AML-193 (cell line): Measurements from ENCODE around the gene LRBA.

Source experiments
- DNase-seq, 2 experiments: peaks; one replicate each; lab custom pipeline; 2025; lab: John Stamatoyannopoulos, UW

The LRBA gene

GRCh38 chr4:150874338-150875226 is 140.5 kb downstream of the LRBA start:
- DNase-seq = no peak

DNA sequence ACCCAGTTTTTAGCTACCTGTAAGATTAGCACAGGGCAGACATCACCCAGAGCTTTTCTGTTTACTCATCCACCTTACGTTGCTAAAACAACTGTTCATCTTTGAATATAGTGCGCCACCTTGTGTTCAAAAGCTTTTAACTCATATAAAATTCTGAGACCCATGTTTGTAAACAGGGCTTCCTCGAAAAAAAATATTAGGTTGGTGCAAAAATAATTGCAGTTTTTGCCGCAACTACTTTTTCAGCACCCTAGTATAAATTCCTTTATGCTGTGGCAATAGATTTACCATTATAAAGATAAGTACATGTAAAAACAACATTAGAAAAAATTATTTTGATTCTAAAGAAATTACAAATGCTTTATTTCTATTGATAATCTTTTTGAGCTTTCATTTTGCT is 147.9 kb downstream of the LRBA start:
- DNase-seq = peak; percentile 70 to 72

GRCh38 chr4:150863456-150863855 is 151.6 kb downstream of the LRBA start:
- no peak for DNase-seq

GRCh38 chr4:150862829-150863228 is 152.3 kb downstream of the LRBA start:
- no peak for DNase-seq

DNA sequence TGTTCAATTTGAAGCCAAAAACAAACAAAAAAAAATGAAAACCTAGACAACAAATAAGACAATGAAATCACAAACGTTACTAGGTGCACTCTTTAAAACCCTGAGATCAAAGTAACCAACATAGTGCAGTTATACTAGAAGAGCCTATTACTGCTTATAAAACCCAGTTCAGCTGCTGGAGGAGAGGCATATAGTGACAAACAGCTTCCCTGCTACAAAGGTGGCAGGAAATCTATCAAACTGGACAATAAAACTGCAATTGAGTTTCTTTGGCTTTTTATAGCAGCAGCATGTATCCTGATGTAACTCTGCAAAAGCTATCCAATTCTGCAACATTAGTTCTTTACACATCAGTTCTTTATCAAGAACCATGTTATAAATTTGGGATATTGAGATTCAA is 155.6 kb downstream of the LRBA start:
- no peak for DNase-seq

- no peak for DNase-seq
Measured at GRCh38 chr4:150855981-150856510, 159.0 kb downstream of the LRBA start.

DNA sequence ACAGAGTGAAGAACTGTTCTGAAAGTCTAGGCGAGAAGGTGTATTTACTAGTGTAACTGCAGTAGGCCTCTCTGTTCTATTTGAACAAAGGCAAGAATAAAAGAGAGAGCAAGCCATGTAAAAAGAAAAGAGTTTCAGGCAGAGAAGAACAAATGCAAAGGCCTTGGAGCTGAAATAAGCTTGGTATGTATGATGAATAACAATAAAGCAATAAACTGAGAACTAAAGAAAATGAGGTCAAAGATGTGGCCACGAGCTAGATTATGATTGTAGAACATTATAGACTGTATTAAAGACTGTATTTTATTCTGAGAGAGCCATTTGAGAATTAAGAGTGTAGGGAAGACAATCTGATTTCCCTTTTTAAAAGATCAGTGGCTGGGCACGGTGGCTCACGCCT is 160.5 kb downstream of the LRBA start:
- DNase-seq = no peak

GRCh38 chr4:150853882-150854281 is 161.2 kb downstream of the LRBA start:
- DNase-seq = no peak

DNA sequence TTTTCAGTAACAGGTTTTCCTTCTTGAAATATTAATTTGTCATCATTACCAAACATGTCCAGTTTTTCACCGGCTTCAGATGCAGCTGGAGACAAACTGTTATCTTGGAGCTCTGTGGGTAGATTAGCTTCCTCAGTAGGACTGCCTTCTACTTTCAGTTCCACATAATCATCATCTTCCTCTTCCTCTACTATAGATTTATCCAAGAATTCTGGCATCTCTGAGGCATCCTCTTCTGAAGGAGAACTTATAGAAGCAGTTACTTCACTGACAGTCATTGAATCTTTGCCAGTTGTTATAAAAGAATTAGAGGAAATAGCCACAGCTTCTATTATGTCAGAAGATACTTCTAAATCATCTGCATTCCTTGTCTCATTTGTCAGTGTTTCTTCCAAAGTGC is 162.9 kb downstream of the LRBA start:
- no peak for DNase-seq

DNA sequence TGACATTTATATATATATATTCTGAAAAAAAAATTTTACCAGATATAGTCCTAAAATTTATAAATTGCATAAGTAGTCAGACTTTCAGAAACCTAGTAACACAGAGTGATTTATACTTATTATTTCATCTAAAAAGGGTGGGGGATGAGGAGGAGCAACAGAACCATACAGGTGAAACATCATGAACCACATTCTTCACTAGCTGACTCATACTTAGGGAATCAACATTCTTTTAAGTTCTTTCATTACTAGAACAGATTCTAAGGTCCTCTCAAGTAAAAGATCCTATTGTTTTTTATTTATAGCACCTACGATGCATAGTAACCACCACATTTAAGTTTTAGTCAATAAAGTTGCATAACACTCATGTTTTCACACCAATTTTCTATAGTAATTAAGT is 166.1 kb downstream of the LRBA start:
- DNase-seq = no peak

DNA sequence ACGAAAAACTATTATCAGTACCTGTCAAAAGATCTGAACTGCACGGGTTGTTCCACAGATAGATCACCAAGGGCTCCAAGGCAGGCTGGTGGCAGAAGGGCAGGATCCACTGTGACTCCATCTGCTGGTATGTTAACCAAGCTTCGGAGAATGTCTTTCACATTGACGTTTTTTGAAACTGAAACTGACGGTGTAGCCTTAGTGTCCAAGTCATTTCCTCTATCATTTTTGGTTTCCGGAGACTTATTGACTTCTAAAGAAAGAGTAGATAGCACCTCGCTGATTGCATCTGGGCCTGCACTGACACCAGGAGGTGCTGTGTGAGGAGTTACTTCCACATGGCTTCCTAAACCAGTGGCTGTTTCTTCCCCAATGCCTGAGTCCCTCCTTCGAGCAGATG is 186.9 kb downstream of the LRBA start:
- no peak for DNase-seq

DNA sequence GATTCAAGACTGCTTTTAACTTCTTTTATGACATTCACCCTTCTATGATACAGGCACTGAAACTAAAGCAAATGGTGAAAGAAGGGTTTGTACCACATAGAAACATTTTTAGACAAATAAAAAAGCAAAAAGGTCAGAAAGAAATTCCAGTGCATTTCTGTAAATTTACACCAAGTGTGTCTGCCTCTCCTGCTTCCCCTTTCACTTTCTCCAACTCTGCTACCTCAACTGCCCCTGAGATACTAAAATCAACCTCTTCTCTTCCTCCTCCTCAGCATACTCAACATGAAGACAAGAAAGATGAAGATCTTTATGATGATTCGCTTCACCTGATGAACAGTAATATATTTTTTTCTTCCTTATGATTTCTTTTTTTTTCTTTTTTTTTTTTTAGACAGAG is 187.9 kb downstream of the LRBA start:
- no peak for DNase-seq

- no peak for DNase-seq
Measured at GRCh38 chr4:150826306-150826705, 188.8 kb downstream of the LRBA start.

DNA sequence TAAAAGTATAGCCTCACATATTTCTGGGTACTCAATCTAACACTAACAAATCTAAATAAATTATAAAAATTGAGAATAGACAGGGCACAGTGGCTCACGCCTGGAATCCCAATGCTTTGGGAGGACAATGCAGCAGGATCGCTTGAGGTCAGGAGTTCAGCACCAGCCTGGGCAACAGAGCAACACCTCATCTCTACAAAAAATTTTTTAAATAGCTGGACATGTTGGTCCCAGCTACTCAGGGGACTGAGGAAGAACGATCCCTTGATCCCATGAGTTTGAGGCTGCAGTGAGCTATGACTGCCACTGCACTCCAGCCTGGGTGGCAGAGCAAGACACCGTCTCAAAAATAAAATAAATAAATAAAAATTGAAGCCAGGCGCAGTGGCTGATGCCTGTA is 192.7 kb downstream of the LRBA start:
- no peak for DNase-seq

DNA sequence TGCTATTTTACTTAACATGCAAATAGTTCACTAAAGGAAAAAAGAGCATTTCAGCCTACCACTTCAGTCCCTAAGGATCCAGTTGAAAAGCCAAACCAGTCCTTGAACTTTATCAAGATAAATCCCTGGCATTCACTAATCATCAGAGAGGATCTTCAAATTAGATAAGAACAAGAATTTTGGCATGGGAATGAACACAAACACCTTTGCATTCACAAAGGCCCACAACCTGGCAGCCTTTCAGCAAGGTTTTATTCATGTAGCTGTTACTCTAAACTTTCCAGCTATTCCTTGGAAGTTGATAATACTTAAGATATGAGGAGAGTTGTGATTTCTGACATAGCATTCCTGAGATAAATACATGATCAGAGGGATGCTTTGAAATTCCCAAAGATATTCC is 193.4 kb downstream of the LRBA start:
- DNase-seq = no peak

DNA sequence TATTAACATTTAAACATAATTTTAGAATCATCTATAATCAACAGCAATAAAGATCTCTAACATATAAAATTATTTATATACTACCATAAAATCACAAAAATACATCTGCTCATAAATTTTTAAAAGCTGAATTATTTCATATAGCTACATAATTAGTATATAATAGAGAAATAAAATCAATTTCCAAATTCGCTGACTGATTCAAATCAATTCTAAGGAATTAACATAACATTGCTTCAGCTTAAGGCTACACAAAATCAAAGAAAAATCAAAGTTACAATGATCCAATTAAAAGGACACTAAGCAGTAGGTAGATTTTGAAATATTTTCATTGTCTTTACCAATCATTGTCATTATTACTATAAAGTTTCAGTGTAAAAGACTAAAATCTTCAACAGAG is 194.7 kb downstream of the LRBA start:
- DNase-seq = no peak

DNA sequence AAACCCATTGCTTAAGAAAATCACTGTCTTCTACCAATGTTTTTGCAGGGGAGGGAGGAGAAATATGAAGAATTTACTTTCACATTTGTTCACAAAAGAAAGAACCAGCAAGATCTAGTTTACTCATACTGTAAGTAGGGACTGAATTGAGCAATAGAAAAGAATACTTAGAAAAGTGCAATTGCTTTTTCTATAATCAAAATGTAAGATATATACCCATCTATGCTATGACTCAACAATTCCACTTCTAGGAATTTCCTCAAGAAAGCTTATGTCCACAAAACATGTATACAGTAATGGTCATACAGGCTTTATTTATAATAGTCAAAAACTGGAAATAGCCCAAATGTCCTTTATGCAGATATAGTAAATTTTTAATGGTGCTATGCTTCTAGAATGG is 196.4 kb downstream of the LRBA start:
- no peak for DNase-seq

DNA sequence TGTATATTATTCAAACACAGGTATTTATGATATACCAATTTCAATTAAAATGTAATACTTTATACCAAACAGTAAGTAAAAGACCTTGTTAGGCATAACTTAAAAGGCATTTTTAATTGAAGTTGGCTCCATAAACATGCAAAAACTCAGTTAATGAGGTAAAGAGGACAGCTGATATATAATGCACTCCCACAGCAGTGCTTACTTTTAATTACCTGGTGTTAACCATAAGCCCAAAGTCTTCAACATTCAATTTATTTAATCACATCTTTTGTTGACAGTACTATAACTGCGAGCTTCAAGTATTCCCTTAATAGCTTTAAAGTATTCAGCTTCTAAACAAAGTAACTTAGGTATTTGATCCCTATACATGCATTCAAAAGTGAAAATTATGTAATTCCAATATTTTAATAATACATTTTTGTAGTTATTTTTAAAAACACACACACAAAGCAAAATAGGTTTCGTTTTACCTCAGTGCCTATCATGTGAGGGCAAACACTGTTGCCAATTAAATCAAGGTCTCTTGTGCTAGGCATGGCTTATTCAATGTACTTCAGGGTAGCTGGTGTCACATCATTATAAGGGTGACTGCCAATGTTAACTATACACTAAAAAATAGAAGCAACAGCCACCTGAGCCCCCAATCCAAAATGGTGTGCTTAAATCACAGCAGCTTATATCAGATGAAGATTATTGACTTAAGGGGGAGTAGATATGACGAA is 197.1 kb downstream of the LRBA start:
- no peak for DNase-seq

DNA sequence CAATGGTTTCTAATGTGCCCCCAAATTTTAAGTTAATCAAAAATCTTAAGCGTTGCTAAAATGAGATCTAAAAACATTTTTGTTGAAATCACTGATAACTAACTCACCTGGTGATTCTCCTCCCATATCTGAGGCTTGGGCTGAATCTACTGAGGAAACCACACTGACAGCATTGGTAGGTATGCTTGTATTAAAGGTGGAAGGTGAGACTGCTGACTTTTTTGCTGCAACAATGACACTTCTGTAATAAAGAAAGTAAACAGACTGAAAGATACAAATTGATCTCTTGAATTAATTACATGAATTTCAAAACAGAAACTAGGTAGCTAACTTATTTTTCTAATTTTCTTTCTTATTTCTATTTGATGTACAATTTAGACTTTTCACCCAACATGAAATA is 198.1 kb downstream of the LRBA start:
- no peak for DNase-seq

DNA sequence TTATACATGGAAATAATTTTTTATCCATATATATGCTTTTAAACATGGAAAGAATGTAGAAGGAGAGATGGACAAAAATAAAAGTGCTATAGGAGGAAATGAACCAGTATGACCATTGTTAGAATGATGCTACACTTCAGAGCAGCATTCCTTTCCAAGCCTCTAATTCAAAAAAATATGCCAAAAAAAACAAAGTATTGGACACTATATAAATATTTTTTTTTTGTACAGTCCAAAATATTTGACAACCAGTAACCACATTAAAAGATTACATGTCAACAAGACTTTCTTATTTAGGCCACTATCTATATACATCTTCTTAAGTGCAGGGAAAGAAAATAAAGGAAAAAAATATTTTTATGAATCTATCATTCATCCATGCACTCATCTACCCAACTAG is 198.6 kb downstream of the LRBA start:
- no peak for DNase-seq

- DNase-seq = no peak
Measured at GRCh38 chr4:150814873-150815272, 200.2 kb downstream of the LRBA start.

DNA sequence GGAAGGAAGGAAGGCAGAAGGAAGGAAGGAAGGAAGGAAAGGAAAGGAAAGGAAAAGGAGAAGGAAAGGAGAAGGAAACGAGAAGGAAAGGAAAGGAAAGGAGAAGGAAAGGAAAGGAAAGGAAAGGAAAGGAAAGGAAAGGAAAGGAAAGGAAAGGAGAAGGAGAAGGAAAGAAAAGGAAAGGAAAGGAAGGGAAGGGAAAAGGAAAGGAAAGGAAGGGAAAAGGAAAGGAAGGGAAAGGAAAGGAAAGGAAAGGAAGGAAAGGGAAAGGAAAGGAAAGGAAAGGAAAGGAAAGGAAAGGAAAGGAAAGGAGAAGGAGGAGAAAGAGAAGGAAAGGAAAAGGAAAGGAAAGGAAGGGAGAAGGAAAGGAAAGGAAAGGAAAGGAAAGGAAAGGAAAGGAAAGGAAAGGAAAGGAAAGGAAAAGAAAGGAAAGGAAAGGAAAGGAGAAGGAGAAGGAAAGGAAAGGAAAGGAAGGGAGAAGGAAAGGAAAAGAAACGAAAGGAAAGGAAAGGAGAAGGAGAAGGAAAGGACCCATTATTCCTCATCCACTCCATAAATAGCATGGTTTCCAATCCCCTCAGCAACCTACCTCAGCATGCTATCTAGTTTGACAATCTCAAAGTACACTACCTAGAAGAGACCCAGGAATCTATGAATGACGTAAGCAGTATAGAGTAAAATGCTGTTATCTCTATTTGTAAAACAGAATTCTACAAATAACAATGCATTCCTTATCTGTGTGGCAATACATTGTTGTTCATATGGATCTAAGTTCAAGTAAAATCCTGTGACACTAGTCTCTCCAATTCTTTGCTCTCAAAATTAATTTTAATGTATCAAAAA is 209.7 kb downstream of the LRBA start:
- no peak for DNase-seq
